MM.1S (cell line): ENCODE measurements around the gene ITPRID1.
A peak's percentile ranks its signal among the peaks of the same experiment; 100 is the strongest.

Source experiments
- DNase-seq: peaks from one replicate; pipeline ENCODE4 v3.0.0-alpha.2; 2015
- H2AFZ ChIP-seq: fragments of 300-600 bp; sonication (generic); 2 replicates; pipeline ENCODE4 v1.6.0; 2016; ENCODE audit warnings: antibody characterized with exemption, low read length
- H3F3A ChIP-seq: fragments of 300-600 bp; sonication (generic); 2 replicates; pipeline ENCODE4 v1.6.1; 2016; ENCODE audit warnings: mild to moderate bottlenecking, antibody characterized with exemption, low read length, moderate library complexity, mixed read lengths; ENCODE audit not compliant: insufficient read depth
- H3K27ac ChIP-seq: fragments of 300-600 bp; sonication (generic); 2 replicates; pipeline ENCODE4 v1.5.1; 2016; ENCODE audit warnings: mild to moderate bottlenecking, low read length
- H3K27me3 ChIP-seq: fragments of 300-600 bp; sonication (generic); replicated peaks from 2 replicates; pipeline ENCODE4 v1.6.0; 2016; ENCODE audit warnings: low read length; ENCODE audit not compliant: insufficient read depth
- H3K36me3 ChIP-seq: fragments of 300-600 bp; sonication (generic); replicated peaks from 2 replicates; pipeline ENCODE4 v1.6.1; 2016; ENCODE audit warnings: mild to moderate bottlenecking, low read length, mixed read lengths; ENCODE audit not compliant: insufficient read depth
- H3K4me1 ChIP-seq: fragments of 300-600 bp; sonication (generic); 2 replicates; pipeline ENCODE4 v1.6.1; 2016; ENCODE audit warnings: low read length, mixed read lengths
- H3K4me2 ChIP-seq: fragments of 300-600 bp; sonication (generic); 2 replicates; pipeline ENCODE4 v1.6.0; 2016; ENCODE audit warnings: low read depth, low read length
- H3K4me3 ChIP-seq: fragments of 300-600 bp; sonication (generic); 2 replicates; pipeline ENCODE4 v1.5.1; 2016; ENCODE audit warnings: low read length, mixed read lengths
- H3K79me2 ChIP-seq: fragments of 300-600 bp; sonication (generic); 2 replicates; pipeline ENCODE4 v1.6.1; 2016; ENCODE audit warnings: mixed run types, low read length, mixed read lengths
- H3K9ac ChIP-seq: fragments of 300-600 bp; sonication (generic); 2 replicates; pipeline ENCODE4 v1.6.1; 2016; ENCODE audit warnings: low read length, mixed read lengths
- H3K9me2 ChIP-seq: fragments of 300-600 bp; sonication (generic); replicated peaks from 2 replicates; pipeline ENCODE4 v1.6.1; 2016; ENCODE audit warnings: mild to moderate bottlenecking, low read length, mixed read lengths; ENCODE audit not compliant: insufficient read depth
- H3K9me3 ChIP-seq: fragments of 300-600 bp; sonication (generic); replicated peaks from 2 replicates; pipeline ENCODE4 v1.6.1; 2016; ENCODE audit warnings: mild to moderate bottlenecking, low read length, mixed read lengths; ENCODE audit not compliant: insufficient read depth
- H4K20me1 ChIP-seq: fragments of 300-600 bp; sonication (generic); 2 replicates; pipeline ENCODE4 v1.6.1; 2016; ENCODE audit warnings: mild to moderate bottlenecking, low read length, moderate library complexity, mixed read lengths; ENCODE audit not compliant: insufficient read depth
- CTCF ChIP-seq: fragments of 300-600 bp; sonication (generic); IDR thresholded peaks from 2 replicates; pipeline ENCODE4 v1.5.1; 2016; ENCODE audit warnings: antibody characterized with exemption, low read length, mixed read lengths
- EZH2 ChIP-seq: fragments of 300-600 bp; sonication (generic); optimal IDR thresholded peaks from 2 replicates; pipeline ENCODE3; 2017; ENCODE audit warnings: low read depth, mild to moderate bottlenecking, antibody characterized with exemption, low read length, mixed read lengths
- EZH2phosphoT487 ChIP-seq: fragments of 300-600 bp; sonication (generic); IDR thresholded peaks from 2 replicates; pipeline ENCODE4 v1.6.1; 2018; ENCODE audit warnings: antibody characterized with exemption, low read length

ITPRID1 gene

GRCh38 chr7:31646942-31647341 is 133.1 kb downstream of the ITPRID1 start:
- H3K9me3 ChIP-seq, result no peaks in the 10 kb centered on the region
- H3K9ac ChIP-seq, result no peak overlapping the region
- no peak for DNase-seq
- no peak overlapping the region for H3K27ac ChIP-seq
- no peaks in the 10 kb centered on the region for H3K4me1 ChIP-seq
- H4K20me1 ChIP-seq, result no peaks in the 10 kb centered on the region
- TF ChIP-seq CTCF, result no peak
- TF ChIP-seq EZH2, result no peak
- no peak for TF ChIP-seq EZH2phosphoT487
- H3K9me2 ChIP-seq, result no peaks in the 10 kb centered on the region
- H3K4me3 ChIP-seq, result no peak overlapping the region
- no peaks in the 10 kb centered on the region for H3F3A ChIP-seq
- H3K4me2 ChIP-seq, result no peak overlapping the region
- no peak overlapping the region for H2AFZ ChIP-seq
- H3K36me3 ChIP-seq, result no peaks in the 10 kb centered on the region
- H3K79me2 ChIP-seq, result no peaks in the 10 kb centered on the region
- no peaks in the 10 kb centered on the region for H3K27me3 ChIP-seq

GRCh38 chr7:31647511-31647910 is 133.6 kb downstream of the ITPRID1 start:
- Histone ChIP-seq H3K79me2 (no peaks in the 10 kb centered on the region), H3K9me2 (no peaks in the 10 kb centered on the region), H3K4me1 (no peaks in the 10 kb centered on the region), H3K4me2 (no peak overlapping the region), H3K27ac (no peak overlapping the region), H3K4me3 (no peak overlapping the region), H3K9me3 (no peaks in the 10 kb centered on the region), H2AFZ (no peak overlapping the region), H3K27me3 (no peaks in the 10 kb centered on the region), H3K36me3 (no peaks in the 10 kb centered on the region), H3K9ac (no peak overlapping the region), H3F3A (no peaks in the 10 kb centered on the region), H4K20me1 (no peaks in the 10 kb centered on the region)
- DNase-seq, result no peak
- TF ChIP-seq EZH2phosphoT487 (no peak), EZH2 (no peak), CTCF (no peak)

GRCh38 chr7:31648288-31648687 is 134.4 kb downstream of the ITPRID1 start:
- no peaks in the 10 kb centered on the region for H3K4me1 ChIP-seq

More at GRCh38 chr7:31648288-31648687, 134.4 kb downstream of the ITPRID1 start:
- peak; percentile 22 for TF ChIP-seq CTCF
- TF ChIP-seq EZH2, result no peak
- TF ChIP-seq EZH2phosphoT487, result no peak
- H3K9me2 ChIP-seq, result no peaks in the 10 kb centered on the region
- H3K79me2 ChIP-seq, result no peaks in the 10 kb centered on the region
- no peak overlapping the region for H3K4me3 ChIP-seq
- H3K36me3 ChIP-seq, result no peaks in the 10 kb centered on the region
- no peaks in the 10 kb centered on the region for H3F3A ChIP-seq
- DNase-seq, result no peak
- no peaks in the 10 kb centered on the region for H3K9me3 ChIP-seq
- no peak overlapping the region for H3K9ac ChIP-seq
- no peaks in the 10 kb centered on the region for H3K27me3 ChIP-seq
- H3K4me2 ChIP-seq, result no peak overlapping the region
- no peak overlapping the region for H3K27ac ChIP-seq
- H2AFZ ChIP-seq, result no peak overlapping the region
- no peaks in the 10 kb centered on the region for H4K20me1 ChIP-seq
